Endothelial cell of umbilical vein (primary cell): Measurements from ENCODE around the gene PI3. TPM values are rescaled to one million over a fixed set of nuclear protein-coding genes. Genes with fewer than 3 reads are reported as not detected.

Experiments
- BruUV-seq: library from RNA; stranded (reverse); fragments of 400-500 nt; replicated peaks from 2 replicates; lab custom pipeline; 2021; lab: Mats Ljungman, UMichigan
- CTCF ChIA-PET: fragments of 300-600, 350-600 bp; sonication (Branson Sonifier 250); formaldehyde crosslinking; loops from one replicate; lab custom pipeline; 2021; ENCODE audit warnings: antibody characterized with exemption, inconsistent platforms; lab: Charles Lee
- POLR2A ChIA-PET: fragments of 300-600, 350-600 bp; sonication (Branson Sonifier 250); formaldehyde crosslinking; loops from one replicate; lab custom pipeline; 2021; ENCODE audit warnings: antibody characterized with exemption, inconsistent platforms; lab: Charles Lee
- DNase-seq: peaks from one replicate; pipeline ENCODE4 v3.0.0-alpha.2; 2011; ENCODE audit warnings: low read depth, low spot score
- FAIRE-seq: peaks from 2 replicates; lab custom pipeline; 2011; peaks lifted over from hg19 to GRCh38; lab: Jason Lieb, UNC
- H2AFZ ChIP-seq: 2 replicates; pipeline ENCODE4 v1.6.0; 2012; ENCODE audit warnings: low read depth, low read length, control low read depth, inconsistent platforms
- H3K27ac ChIP-seq: 2 replicates; pipeline ENCODE4 v1.5.1; 2011; ENCODE audit warnings: low read depth, mild to moderate bottlenecking, control low read depth, low read length, moderate library complexity; ENCODE audit not compliant: insufficient read depth
- H3K27me3 ChIP-seq, 2 experiments: 2 replicates each; pipeline versions ENCODE4 v1.6.0 to v1.6.1; 2011; ENCODE audit warnings: low read length in 2 of 2, mixed read lengths in 1 of 2; ENCODE audit not compliant: control insufficient read depth in 2 of 2, insufficient read depth in 2 of 2
- H3K36me3 ChIP-seq, 2 experiments: 2 replicates in 1 of 2; 3 replicates in 1 of 2; pipeline ENCODE4 v1.5.1; 2011; ENCODE audit warnings: low read length in 2 of 2, mild to moderate bottlenecking in 1 of 2, moderate library complexity in 1 of 2; ENCODE audit not compliant: control insufficient read depth in 2 of 2, insufficient read depth in 2 of 2; ENCODE audit errors: extremely low read depth in 1 of 2
- H3K4me1 ChIP-seq: 3 replicates; pipeline ENCODE4 v1.5.1; 2011; ENCODE audit warnings: mild to moderate bottlenecking, low read length; ENCODE audit not compliant: control insufficient read depth, insufficient read depth; ENCODE audit errors: extremely low read depth
- H3K4me2 ChIP-seq: 2 replicates; pipeline ENCODE4 v1.6.1; 2011; ENCODE audit warnings: low read length, control low read depth, mixed read lengths; ENCODE audit not compliant: insufficient read depth
- H3K4me3 ChIP-seq, 3 experiments: fragments of 200-600 bp in 1 of 3; sonication (generic), shearing (Covaris generic) in 1 of 3; replicated peaks in 1 of 3; 2 replicates each; pipeline ENCODE4 v1.5.1; 2011 to 2016; ENCODE audit warnings: control low read depth in 3 of 3, low read length in 3 of 3, mild to moderate bottlenecking in 2 of 3, inconsistent platforms in 1 of 3, low read depth in 1 of 3, moderate library complexity in 1 of 3; ENCODE audit not compliant: insufficient read depth in 1 of 3
- H3K79me2 ChIP-seq: 2 replicates; pipeline ENCODE4 v1.6.0; 2012; ENCODE audit warnings: low read length, inconsistent platforms; ENCODE audit not compliant: control insufficient read depth, insufficient read depth
- H3K9ac ChIP-seq: replicated peaks from 2 replicates; pipeline ENCODE3; 2011; ENCODE audit warnings: low read length, control low read depth; ENCODE audit not compliant: insufficient read depth; ENCODE audit errors: extremely low read depth
- H3K9me1 ChIP-seq: replicated peaks from 3 replicates; pipeline ENCODE4 v1.6.0; 2011; ENCODE audit warnings: mild to moderate bottlenecking, low read length; ENCODE audit not compliant: control insufficient read depth, insufficient read depth; ENCODE audit errors: extremely low read depth
- H3K9me3 ChIP-seq: replicated peaks from 2 replicates; pipeline ENCODE4 v1.5.1; 2012; ENCODE audit warnings: low read length, inconsistent platforms; ENCODE audit not compliant: control insufficient read depth, insufficient read depth
- H4K20me1 ChIP-seq: replicated peaks from 2 replicates; pipeline ENCODE3; 2011; ENCODE audit warnings: mild to moderate bottlenecking, low read length; ENCODE audit not compliant: control insufficient read depth, insufficient read depth; ENCODE audit errors: extremely low read depth
- EZH2 ChIP-seq: IDR thresholded peaks from 2 replicates; pipeline ENCODE4 v1.6.1; 2012; ENCODE audit warnings: borderline replicate concordance, low read depth, mild to moderate bottlenecking, moderate library complexity, low read length, inconsistent platforms; ENCODE audit not compliant: severe bottlenecking
- FOS ChIP-seq: IDR thresholded peaks from 2 replicates; pipeline ENCODE4 v1.6.1; 2011; ENCODE audit warnings: mild to moderate bottlenecking, low read length, moderate library complexity, borderline replicate concordance; ENCODE audit not compliant: insufficient read depth
- GATA2 ChIP-seq: IDR thresholded peaks from 2 replicates; pipeline ENCODE4 v1.7.0; 2011; ENCODE audit warnings: low read depth, mild to moderate bottlenecking, moderate library complexity, mixed read lengths, low read length; ENCODE audit not compliant: insufficient read length, insufficient read depth
- JUN ChIP-seq: IDR thresholded peaks from 2 replicates; pipeline ENCODE4 v1.6.1; 2011; ENCODE audit warnings: borderline replicate concordance, low read depth; ENCODE audit not compliant: insufficient read length, insufficient read depth
- MYC ChIP-seq: IDR thresholded peaks from one replicate; pipeline ENCODE4 v1.6.1; 2011; ENCODE audit warnings: mild to moderate bottlenecking, low read depth, low read length
- POLR2A ChIP-seq: IDR thresholded peaks from 2 replicates; pipeline ENCODE4 v1.6.1; 2012; ENCODE audit warnings: low read depth, mild to moderate bottlenecking, control low read depth, low read length
- POLR2AphosphoS5 ChIP-seq: IDR thresholded peaks from 2 replicates; pipeline ENCODE4 v1.6.1; 2012; ENCODE audit warnings: low read depth, mild to moderate bottlenecking, control low read depth, low read length, moderate library complexity; ENCODE audit not compliant: insufficient read depth
- dilution Hi-C: fragments of 300-500 bp; cut with MboI; formaldehyde crosslinking; loops from one replicate; pipeline ENCODE4 v1.15.0; 2019; ENCODE audit warnings: low sequenced_read_pairs; ENCODE audit not compliant: extremely low pct_ligation_motif_present
- intact Hi-C: fragments of 100-400 bp; cut with micrococcal nuclease; formaldehyde crosslinking; loops from one replicate; pipeline ENCODE4 v1.10.0; 2022
- polyA plus RNA-seq, 4 experiments: library from polyadenylated mRNA; depleted of rRNA in 3 of 4; stranded (reverse) in 3 of 4; unstranded in 1 of 4; fragments of >200 nt; gene quantifications; 2 replicates each; pipeline versions ENCODE4 v1.2.1 to v1.2.3, GENCODE V29; 2011 to 2012; ENCODE audit warnings: missing spikeins in 1 of 4
- total RNA-seq: library from RNA; stranded (reverse); gene quantifications from 2 replicates; pipeline ENCODE4 v1.2.3, GENCODE V29; 2021
- TF ChIP-seq, protein P1 (sequence below), 2 donors: IDR thresholded peaks; 1 replicate in 1 of 2; 2 replicates in 1 of 2; pipeline ENCODE4 v1.5.1; 2011; ENCODE audit warnings: low read length in 2 of 2, mild to moderate bottlenecking in 2 of 2, moderate library complexity in 2 of 2, control low read depth in 1 of 2, inconsistent platforms in 1 of 2, low read depth in 1 of 2; ENCODE audit not compliant: insufficient read depth in 1 of 2; ENCODE audit errors: extremely low read depth in 1 of 2
- TF ChIP-seq, protein P2 (sequence below): IDR thresholded peaks from 2 replicates; pipeline ENCODE4 v1.6.1; 2011; ENCODE audit not compliant: insufficient read depth, insufficient read length

Gene PI3
- total and polyA plus RNA-seq, 2 donors (not counting 3 experiments of a cell fraction or from before 2014, with no cell fraction given): not detected

DNA sequence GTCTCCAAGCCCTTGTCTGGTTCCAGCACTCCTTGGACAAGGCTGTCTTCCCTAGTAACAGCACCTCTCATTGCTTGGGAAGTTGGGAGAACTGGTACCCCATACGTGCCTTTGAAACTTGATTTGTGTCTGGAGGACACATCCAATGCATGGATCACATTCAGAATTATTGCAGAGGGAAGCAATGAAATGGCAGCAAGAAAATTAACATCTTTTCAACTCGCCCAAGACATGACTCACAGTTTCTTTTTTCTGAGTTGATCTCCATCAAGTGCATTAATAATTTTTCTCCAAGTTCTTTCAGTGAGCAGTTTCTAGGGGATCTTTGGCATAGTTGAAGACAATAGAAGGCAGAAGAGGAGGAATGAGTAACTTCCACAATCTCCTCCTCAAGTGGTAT, 22.3 kb upstream of the PI3 start:
- H3K9ac ChIP-seq: no peak overlapping the region
- no peak for FAIRE-seq
- H3K4me3 ChIP-seq: no peak overlapping the region
- H3K27me3 ChIP-seq: no peaks in the 10 kb centered on the region
- ChIA-PET CTCF (no interaction called here), POLR2A (no interaction called here)
- H3K4me2 ChIP-seq: no peak overlapping the region
- no peak for TF ChIP-seq POLR2AphosphoS5
- no peak for TF ChIP-seq FOS
- no peak for TF ChIP-seq POLR2A
- TF ChIP-seq JUN: no peak
- no peak for TF ChIP-seq GATA2
- TF ChIP-seq, protein P1, sequence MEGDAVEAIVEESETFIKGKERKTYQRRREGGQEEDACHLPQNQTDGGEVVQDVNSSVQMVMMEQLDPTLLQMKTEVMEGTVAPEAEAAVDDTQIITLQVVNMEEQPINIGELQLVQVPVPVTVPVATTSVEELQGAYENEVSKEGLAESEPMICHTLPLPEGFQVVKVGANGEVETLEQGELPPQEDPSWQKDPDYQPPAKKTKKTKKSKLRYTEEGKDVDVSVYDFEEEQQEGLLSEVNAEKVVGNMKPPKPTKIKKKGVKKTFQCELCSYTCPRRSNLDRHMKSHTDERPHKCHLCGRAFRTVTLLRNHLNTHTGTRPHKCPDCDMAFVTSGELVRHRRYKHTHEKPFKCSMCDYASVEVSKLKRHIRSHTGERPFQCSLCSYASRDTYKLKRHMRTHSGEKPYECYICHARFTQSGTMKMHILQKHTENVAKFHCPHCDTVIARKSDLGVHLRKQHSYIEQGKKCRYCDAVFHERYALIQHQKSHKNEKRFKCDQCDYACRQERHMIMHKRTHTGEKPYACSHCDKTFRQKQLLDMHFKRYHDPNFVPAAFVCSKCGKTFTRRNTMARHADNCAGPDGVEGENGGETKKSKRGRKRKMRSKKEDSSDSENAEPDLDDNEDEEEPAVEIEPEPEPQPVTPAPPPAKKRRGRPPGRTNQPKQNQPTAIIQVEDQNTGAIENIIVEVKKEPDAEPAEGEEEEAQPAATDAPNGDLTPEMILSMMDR (IDR thresholded peaks at IDR 0.05; ENCODE audit: extremely low read depth in 1 of 2, insufficient read depth in 1 of 2, low read depth in 1 of 2, low read length in 2 of 2): no peak
- TF ChIP-seq, protein P2, sequence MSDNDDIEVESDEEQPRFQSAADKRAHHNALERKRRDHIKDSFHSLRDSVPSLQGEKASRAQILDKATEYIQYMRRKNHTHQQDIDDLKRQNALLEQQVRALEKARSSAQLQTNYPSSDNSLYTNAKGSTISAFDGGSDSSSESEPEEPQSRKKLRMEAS: no peak
- no peak for TF ChIP-seq MYC
- TF ChIP-seq EZH2: no peak
- H2AFZ ChIP-seq: no peak overlapping the region
- no peaks in the 10 kb centered on the region for H3K9me1 ChIP-seq
- H3K4me1 ChIP-seq: no peaks in the 10 kb centered on the region
- H3K36me3 ChIP-seq: no peaks in the 10 kb centered on the region
- H3K9me3 ChIP-seq: no peaks in the 10 kb centered on the region
- no peak for DNase-seq
- no peaks in the 10 kb centered on the region for H4K20me1 ChIP-seq
- no peak overlapping the region for H3K27ac ChIP-seq
- H3K79me2 ChIP-seq: no peaks in the 10 kb centered on the region
- dilution Hi-C loops (no loop called here), intact Hi-C loops (no loop called here)
- no TSS peak for BruUV-seq
